ENCODE data around the gene SARS1.

DNA sequence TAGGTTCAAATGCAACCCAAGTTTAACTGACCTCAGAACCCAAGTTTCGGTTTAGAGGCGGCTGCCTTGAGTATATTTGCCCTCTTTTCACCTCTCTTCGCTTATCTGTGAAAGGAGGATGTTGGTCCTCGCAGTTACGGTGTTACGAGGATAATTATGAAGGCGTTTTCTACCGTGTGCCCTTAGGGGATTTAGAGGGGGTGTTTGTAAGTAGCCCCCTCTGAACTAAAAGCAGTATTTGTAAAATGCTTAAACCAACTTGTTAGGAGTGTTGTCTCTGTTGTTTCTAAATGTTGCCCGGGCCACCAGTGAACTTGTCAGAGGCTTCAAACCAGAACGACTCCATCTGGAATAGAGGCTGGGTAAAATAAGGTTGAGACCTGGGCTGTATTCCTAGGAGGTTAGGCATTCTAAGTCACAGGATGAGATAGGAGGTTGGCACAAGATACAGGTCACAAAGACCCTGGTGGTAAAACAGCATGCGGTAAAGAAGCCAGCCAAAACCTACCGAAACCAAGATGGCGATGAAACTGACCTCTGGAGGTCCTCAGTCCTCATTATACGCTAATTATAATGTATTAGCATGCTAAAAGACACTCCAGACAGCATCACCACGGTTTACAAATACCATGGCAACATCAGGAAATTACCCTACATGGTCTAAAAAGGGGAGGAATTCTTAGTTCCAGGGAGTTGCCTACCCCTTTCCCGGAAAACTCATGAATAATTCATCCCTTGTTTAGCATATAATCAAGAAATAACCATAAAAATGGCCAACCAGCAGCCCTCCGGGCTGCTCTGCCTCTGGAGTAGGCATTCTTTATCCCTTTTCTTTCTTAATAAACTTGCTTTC is 70.3 kb downstream of the SARS1 start:
- TF ChIP-seq, protein P1, sequence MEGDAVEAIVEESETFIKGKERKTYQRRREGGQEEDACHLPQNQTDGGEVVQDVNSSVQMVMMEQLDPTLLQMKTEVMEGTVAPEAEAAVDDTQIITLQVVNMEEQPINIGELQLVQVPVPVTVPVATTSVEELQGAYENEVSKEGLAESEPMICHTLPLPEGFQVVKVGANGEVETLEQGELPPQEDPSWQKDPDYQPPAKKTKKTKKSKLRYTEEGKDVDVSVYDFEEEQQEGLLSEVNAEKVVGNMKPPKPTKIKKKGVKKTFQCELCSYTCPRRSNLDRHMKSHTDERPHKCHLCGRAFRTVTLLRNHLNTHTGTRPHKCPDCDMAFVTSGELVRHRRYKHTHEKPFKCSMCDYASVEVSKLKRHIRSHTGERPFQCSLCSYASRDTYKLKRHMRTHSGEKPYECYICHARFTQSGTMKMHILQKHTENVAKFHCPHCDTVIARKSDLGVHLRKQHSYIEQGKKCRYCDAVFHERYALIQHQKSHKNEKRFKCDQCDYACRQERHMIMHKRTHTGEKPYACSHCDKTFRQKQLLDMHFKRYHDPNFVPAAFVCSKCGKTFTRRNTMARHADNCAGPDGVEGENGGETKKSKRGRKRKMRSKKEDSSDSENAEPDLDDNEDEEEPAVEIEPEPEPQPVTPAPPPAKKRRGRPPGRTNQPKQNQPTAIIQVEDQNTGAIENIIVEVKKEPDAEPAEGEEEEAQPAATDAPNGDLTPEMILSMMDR (IDR thresholded peaks at IDR 0.05) = no peak
- TF ChIP-seq EZH2 (IDR thresholded peaks at IDR 0.05) (no peak), EZH2phosphoT487 (IDR thresholded peaks at IDR 0.05) (no peak)

Measured in neural progenitor cell (in vitro differentiated cells).